Bronchial epithelial cell (primary cell): ENCODE measurements around the gene UNC45A. TPM values are rescaled to one million over a fixed set of nuclear protein-coding genes. Genes with fewer than 3 reads are reported as not detected.
A peak's percentile ranks its signal among the peaks of the same experiment; 100 is the strongest.

ENCODE experiments used
- DNase-seq: peaks from one replicate; pipeline ENCODE4 v3.0.0-alpha.2; 2010; ENCODE audit warnings: low read depth
- FAIRE-seq: peaks from 2 replicates; lab custom pipeline; 2011; peaks lifted over from hg19 to GRCh38; lab: Jason Lieb, UNC
- H3K27me3 ChIP-seq: 2 replicates; pipeline ENCODE4 v1.5.1; 2011; ENCODE audit warnings: low read length; ENCODE audit not compliant: control insufficient read depth, insufficient read depth
- H3K36me3 ChIP-seq: 2 replicates; pipeline ENCODE4 v1.5.1; 2011; ENCODE audit warnings: low read length; ENCODE audit not compliant: control insufficient read depth, insufficient read depth
- H3K4me3 ChIP-seq: 2 replicates; pipeline ENCODE4 v1.5.1; 2011; ENCODE audit warnings: mild to moderate bottlenecking, low read depth, low read length, control low read depth
- total RNA-seq: library from RNA; depleted of rRNA; stranded (reverse); fragments of >200 nt; gene quantifications from 2 replicates; pipeline ENCODE4 v1.2.1, GENCODE V29; 2014
- TF ChIP-seq, protein P1 (sequence below): IDR thresholded peaks from 2 replicates; pipeline ENCODE4 v1.5.1; 2011; ENCODE audit warnings: mild to moderate bottlenecking, moderate library complexity, low read length, control low read depth, inconsistent platforms; ENCODE audit not compliant: insufficient read depth, severe bottlenecking

The UNC45A gene
- total RNA-seq, 1 donor from 2014 or later, result 64.8 TPM

DNA sequence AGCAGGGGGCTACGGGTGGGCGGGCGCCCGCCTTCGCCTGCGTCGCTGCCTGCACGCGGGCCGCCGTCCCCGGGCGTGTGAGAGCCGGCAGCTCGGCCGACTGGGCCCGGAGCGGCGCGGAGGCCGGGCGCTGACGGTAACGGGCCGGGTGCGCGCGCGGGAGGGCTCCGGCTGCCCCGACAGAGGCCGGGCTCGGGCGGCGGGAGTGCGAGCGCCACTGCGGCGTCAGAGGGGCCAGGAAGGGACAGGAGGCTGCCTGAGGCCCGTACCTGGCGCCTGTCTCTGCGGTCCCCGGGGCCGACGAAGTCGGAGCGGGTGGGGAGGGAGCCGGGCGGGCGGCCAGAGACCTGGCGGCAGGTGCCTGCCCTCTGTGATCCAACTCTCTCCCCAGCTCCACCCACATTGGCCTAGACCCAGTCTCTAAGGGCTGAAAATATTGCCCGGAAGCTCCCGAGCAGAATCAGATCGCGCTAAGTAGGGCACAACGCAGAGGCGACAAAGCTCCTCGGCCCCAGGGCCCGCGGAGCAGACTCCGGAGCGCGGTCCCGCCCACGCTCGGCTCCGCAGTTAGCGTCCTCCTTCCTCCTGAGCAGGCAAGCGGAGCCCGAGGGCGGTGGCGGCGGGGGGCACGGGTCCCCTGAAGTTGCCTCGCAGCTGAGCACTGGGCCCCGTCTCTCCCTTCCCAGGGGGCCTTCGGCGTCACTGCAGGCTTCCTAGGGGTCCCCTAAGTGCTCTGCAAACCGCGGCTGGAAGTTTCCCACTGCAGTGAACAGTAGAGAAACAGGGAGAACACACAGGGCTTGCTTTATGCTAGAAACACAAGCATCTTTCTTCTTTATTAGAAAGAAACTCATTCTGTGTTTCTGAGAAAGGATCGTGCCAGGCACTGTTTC, 32.0 kb upstream of the UNC45A start, which contains the start of gene MAN2A2:
MAN2A2 (plus strand) TSS at position 463 of the 893 bp plus-strand sequence. CDS start 906 bp downstream, outside the sequence.
- DNase-seq, result peak; percentile 26
- H3K36me3 ChIP-seq, result peaks cover 12% of the 10 kb centered on the region
- no peaks in the 10 kb centered on the region for H3K27me3 ChIP-seq
- peak within 1 kb of the TSS; percentile 80 for H3K4me3 ChIP-seq
- TF ChIP-seq, protein P1, sequence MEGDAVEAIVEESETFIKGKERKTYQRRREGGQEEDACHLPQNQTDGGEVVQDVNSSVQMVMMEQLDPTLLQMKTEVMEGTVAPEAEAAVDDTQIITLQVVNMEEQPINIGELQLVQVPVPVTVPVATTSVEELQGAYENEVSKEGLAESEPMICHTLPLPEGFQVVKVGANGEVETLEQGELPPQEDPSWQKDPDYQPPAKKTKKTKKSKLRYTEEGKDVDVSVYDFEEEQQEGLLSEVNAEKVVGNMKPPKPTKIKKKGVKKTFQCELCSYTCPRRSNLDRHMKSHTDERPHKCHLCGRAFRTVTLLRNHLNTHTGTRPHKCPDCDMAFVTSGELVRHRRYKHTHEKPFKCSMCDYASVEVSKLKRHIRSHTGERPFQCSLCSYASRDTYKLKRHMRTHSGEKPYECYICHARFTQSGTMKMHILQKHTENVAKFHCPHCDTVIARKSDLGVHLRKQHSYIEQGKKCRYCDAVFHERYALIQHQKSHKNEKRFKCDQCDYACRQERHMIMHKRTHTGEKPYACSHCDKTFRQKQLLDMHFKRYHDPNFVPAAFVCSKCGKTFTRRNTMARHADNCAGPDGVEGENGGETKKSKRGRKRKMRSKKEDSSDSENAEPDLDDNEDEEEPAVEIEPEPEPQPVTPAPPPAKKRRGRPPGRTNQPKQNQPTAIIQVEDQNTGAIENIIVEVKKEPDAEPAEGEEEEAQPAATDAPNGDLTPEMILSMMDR, result no peak
- FAIRE-seq, result no peak

DNA sequence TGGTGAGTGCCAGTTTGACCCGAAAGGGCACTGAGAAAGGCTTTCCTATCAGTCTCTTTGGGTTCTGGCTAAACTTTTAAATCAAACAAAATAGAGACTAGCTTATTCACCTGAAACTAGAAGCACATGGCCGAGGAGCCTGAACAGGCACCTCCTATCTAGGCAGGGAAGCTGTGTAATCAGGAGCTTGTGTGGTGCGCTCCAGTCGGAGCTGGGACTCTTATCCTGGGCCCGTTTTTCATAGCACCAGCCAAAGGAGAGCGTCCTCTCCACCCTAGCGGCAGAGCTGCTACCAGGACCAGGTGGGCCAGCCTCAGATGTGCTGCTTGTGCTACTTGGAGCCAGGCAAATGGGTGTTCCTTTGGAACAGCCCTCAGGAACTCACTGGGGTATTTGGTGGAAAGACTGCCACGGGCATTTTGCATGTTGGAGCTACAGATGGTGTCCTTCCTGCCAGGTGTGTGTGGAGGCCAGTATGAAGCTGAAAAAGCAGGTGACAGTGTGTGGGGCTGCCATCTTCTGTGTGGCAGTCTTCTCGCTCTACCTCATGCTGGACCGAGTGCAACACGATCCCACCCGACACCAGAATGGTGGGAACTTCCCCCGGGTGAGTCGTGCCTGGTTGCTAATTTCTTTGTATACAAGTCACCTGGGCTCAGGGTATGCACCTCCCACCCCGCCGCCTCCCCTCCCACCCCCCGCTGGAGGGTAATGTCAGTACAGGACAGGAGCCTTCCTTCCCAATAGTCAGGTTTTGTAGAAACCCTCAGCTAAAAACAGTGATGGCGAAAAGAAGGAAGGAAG, 31.1 kb upstream of the UNC45A start:
- no peaks in the 10 kb centered on the region for H3K27me3 ChIP-seq
- DNase-seq (peak; percentile 27), FAIRE-seq (no peak)
- TF ChIP-seq, protein P1, result peak; percentile 15
- H3K4me3 ChIP-seq, result peak overlapping the region; percentile 80
- peaks cover 13% of the 10 kb centered on the region for H3K36me3 ChIP-seq

DNA sequence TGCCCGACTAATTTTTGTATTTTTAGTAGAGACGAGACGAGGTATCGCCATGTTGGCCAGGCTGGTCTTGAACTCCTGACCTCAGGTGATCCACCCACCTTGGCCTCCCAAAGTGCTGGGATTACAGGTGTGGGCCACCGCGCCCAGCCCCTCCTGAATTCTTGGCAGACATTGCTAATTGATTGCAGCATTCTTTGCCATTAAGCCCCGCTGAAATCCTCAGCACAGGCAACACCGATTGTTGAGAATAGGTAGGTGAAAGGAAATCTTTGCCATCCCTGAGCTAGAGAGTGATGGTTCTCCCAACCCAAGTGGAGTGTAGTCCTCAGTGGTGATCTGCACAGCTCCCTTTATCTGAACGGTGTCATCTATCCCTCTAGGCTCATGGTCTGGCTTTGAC, 30.3 kb upstream of the UNC45A start:
- TF ChIP-seq, protein P1, result no peak
- Histone ChIP-seq H3K27me3 (no peaks in the 10 kb centered on the region), H3K36me3 (peaks cover 14% of the 10 kb centered on the region), H3K4me3 (no peak overlapping the region)
- FAIRE-seq, result no peak
- DNase-seq, result no peak

DNA sequence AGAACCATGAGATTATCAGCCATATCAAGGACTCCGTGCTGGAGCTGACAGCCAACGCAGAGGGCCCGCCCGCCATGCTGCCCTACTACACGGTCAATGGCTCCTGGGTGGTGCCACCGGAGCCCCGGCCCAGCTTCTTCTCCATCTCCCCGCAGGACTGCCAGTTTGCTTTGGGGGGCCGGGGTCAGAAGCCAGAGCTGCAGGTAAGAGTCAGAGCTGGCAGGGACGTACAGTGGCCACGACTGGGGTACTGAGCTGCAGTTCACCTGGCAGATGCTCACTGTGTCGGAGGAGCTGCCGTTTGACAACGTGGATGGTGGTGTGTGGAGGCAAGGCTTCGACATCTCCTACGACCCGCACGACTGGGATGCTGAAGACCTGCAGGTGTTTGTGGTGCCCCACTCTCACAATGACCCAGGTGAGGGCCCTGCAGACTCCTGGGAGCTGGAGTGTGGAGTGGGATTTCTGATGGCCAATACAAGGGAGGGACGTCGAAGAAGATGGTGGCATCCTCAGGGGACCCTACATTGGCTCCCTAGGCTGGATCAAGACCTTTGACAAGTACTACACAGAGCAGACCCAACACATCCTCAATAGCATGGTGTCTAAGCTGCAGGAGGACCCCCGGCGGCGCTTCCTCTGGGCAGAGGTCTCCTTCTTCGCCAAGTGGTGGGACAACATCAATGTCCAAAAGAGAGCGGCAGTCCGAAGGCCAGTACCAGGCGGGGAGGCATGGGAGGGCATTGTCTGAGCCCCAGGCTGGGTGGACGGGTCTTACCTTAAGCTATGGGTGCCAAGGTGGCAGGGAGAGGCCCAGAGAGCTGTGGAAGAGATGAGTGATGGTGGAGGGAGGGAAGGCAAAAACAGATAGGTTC, 29.5 kb upstream of the UNC45A start:
- FAIRE-seq, result no peak
- TF ChIP-seq, protein P1, result no peak
- peaks cover 18% of the 10 kb centered on the region for H3K36me3 ChIP-seq
- no peak for DNase-seq
- no peak overlapping the region for H3K4me3 ChIP-seq
- no peaks in the 10 kb centered on the region for H3K27me3 ChIP-seq

DNA sequence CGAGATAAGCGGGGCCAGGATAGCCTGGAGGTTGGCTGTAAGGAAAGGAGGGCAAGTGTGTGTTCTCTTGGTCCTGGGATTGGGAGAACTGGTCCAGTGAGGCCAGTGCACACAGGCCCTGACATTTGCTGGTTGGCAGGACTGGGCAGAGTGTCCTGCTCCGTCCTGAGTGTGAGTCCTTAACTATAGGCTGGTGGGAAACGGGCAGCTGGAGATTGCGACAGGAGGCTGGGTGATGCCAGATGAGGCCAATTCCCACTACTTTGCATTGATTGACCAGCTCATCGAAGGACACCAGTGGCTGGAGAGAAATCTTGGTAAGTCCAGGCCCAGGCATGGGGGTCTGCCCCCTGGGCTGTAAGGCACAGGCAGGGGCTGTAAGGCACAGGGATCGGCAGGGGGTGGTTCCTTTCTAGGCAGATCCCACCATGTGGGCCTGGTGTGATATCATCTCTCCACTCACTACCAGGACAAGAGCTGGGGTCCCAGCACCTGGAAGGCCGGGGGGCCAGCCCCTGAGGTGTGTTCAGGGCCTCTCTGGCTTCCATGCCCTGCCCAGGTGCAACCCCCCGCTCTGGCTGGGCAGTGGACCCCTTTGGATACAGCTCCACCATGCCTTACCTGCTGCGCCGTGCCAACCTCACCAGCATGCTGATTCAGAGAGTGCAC, 28.8 kb upstream of the UNC45A start:
- Histone ChIP-seq H3K4me3 (no peak overlapping the region), H3K27me3 (no peaks in the 10 kb centered on the region), H3K36me3 (peaks cover 23% of the 10 kb centered on the region)
- FAIRE-seq (no peak), DNase-seq (no peak)
- TF ChIP-seq, protein P1, result no peak
